ENCODE measurements around the gene MED25. TPM values are rescaled to one million over a fixed set of nuclear protein-coding genes. Genes with fewer than 3 reads are reported as not detected.

The MED25 gene
- total RNA-seq, 1 experiment from 2014 or later: 99.6 TPM

DNA sequence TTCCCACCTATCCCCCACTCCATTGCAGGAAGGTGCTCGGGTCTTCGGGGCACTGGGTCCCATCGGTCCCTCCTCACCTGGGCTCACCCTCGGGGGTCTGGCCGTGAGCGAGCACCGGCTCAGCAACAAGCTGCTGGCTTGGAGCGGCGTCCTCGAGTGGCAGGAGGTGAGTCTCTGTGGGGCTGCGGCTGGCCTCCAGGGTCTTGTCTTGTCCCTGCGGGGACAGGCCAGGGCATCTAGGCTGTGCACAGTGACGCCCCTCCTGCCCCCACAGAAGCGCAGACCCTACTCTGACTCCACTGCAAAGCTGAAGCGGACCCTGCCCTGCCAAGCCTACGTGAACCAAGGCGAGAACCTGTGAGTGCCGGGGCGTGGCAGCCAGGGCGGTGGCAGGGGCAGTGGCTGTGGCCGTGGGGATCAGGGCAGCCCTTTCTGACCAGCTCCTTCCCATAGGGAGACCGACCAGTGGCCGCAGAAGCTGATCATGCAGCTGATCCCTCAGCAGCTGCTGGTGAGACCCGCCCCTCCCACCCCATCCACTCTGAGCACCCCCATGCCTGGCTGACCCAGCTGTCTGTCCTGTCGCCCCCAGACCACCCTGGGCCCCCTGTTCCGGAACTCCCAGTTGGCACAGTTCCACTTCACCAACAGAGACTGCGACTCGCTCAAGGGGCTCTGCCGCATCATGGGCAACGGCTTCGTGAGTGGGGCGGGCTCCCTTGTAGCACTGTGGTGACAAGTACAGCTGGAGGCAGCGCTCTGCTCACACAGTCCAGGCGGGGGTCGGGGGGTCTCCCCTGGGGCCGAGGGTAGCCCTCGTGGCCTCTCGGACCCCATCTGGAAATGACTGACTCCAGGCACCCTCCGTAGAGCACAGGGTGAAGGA lies 36.5 kb downstream of the MED25 start:
- H3K79me2 ChIP-seq (ENCODE audit: low read depth): peaks cover 48% of the 10 kb centered on the region
- no peak for DNase-seq
- TF ChIP-seq EZH2 (IDR thresholded peaks at IDR 0.05; ENCODE audit: low read depth): no peak
- TF ChIP-seq, protein P1, sequence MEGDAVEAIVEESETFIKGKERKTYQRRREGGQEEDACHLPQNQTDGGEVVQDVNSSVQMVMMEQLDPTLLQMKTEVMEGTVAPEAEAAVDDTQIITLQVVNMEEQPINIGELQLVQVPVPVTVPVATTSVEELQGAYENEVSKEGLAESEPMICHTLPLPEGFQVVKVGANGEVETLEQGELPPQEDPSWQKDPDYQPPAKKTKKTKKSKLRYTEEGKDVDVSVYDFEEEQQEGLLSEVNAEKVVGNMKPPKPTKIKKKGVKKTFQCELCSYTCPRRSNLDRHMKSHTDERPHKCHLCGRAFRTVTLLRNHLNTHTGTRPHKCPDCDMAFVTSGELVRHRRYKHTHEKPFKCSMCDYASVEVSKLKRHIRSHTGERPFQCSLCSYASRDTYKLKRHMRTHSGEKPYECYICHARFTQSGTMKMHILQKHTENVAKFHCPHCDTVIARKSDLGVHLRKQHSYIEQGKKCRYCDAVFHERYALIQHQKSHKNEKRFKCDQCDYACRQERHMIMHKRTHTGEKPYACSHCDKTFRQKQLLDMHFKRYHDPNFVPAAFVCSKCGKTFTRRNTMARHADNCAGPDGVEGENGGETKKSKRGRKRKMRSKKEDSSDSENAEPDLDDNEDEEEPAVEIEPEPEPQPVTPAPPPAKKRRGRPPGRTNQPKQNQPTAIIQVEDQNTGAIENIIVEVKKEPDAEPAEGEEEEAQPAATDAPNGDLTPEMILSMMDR (conservative IDR thresholded peaks at IDR 0.05): no peak
- peaks cover 4% of the 10 kb centered on the region; the same call in 1 of the 2 replicates for H3K36me3 ChIP-seq (ENCODE audit: low read depth)
- no peaks in the 10 kb centered on the region for H3K9me2 ChIP-seq (ENCODE audit: insufficient read depth)
- H3K9me3 ChIP-seq (ENCODE audit: insufficient read depth, low read depth): no peaks in the 10 kb centered on the region
- no peaks in the 10 kb centered on the region for H3K27me3 ChIP-seq (ENCODE audit: insufficient read depth, low read depth)
- H3K4me1 ChIP-seq (replicated peaks; ENCODE audit: insufficient read depth): peaks cover 24% of the 10 kb centered on the region
- peaks cover 74% of the 10 kb centered on the region for H4K20me1 ChIP-seq (ENCODE audit: insufficient read depth)
- H3K27ac ChIP-seq: no peak overlapping the region
- H3F3A ChIP-seq (ENCODE audit: insufficient read depth, low read depth): peaks cover 74% of the 10 kb centered on the region
- H3K4me2 ChIP-seq: no peak overlapping the region
- intact Hi-C loops (cut with micrococcal nuclease; ENCODE audit: unreplicated experiment): no loop called here
- ChIA-PET CTCF (no interaction called here), POLR2A (ENCODE audit: unreplicated experiment) (no interaction called here)
- H3K4me3 ChIP-seq: no peak overlapping the region
- H2AFZ ChIP-seq: no peak overlapping the region
- no TSS peak for BruUV-seq (replicated peaks)

DNA sequence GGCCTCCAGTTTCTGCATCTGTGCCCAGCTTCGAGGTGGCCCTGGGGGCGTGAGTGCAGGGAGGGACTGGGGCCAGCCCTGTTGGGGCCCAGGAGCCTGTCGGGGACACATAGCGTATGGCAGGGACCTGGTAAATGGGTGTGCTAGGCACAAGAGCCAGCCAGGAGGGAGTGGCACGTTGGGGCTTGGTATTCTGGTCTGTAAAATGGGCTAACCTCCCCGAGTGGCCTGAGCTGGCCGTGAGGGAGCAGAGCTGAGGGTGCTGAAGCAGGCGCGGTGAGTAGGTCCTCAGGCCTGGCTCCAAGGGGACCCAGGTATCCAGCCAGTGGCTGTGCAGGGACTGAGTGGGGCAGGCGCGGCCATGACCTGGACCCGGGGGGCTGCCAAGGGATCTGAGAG lies 37.2 kb downstream of the MED25 start:
- H3K9me2 ChIP-seq (ENCODE audit: insufficient read depth): no peaks in the 10 kb centered on the region
- peaks cover 41% of the 10 kb centered on the region for H3K79me2 ChIP-seq (ENCODE audit: low read depth)
- no peak for DNase-seq
- intact Hi-C loops (cut with micrococcal nuclease; ENCODE audit: unreplicated experiment): no loop called here
- no peaks in the 10 kb centered on the region for H3K27me3 ChIP-seq (ENCODE audit: insufficient read depth, low read depth)
- TF ChIP-seq EZH2 (IDR thresholded peaks at IDR 0.05; ENCODE audit: low read depth): no peak
- TF ChIP-seq, protein P1 (conservative IDR thresholded peaks at IDR 0.05): no peak
- peaks cover 80% of the 10 kb centered on the region for H4K20me1 ChIP-seq (ENCODE audit: insufficient read depth)
- ChIA-PET POLR2A (ENCODE audit: unreplicated experiment) (no interaction called here), CTCF (no interaction called here)
- H3F3A ChIP-seq (ENCODE audit: insufficient read depth, low read depth): peaks cover 75% of the 10 kb centered on the region
- H3K9me3 ChIP-seq (ENCODE audit: insufficient read depth, low read depth): no peaks in the 10 kb centered on the region
- H2AFZ ChIP-seq: no peak overlapping the region
- BruUV-seq (replicated peaks): no TSS peak
- no peak overlapping the region for H3K4me3 ChIP-seq
- peaks cover 18% of the 10 kb centered on the region for H3K4me1 ChIP-seq (replicated peaks; ENCODE audit: insufficient read depth)
- no peak overlapping the region for H3K27ac ChIP-seq
- H3K36me3 ChIP-seq (ENCODE audit: low read depth): peaks cover 8% of the 10 kb centered on the region; the same call in 1 of the 2 replicates
- no peak overlapping the region for H3K4me2 ChIP-seq

DNA sequence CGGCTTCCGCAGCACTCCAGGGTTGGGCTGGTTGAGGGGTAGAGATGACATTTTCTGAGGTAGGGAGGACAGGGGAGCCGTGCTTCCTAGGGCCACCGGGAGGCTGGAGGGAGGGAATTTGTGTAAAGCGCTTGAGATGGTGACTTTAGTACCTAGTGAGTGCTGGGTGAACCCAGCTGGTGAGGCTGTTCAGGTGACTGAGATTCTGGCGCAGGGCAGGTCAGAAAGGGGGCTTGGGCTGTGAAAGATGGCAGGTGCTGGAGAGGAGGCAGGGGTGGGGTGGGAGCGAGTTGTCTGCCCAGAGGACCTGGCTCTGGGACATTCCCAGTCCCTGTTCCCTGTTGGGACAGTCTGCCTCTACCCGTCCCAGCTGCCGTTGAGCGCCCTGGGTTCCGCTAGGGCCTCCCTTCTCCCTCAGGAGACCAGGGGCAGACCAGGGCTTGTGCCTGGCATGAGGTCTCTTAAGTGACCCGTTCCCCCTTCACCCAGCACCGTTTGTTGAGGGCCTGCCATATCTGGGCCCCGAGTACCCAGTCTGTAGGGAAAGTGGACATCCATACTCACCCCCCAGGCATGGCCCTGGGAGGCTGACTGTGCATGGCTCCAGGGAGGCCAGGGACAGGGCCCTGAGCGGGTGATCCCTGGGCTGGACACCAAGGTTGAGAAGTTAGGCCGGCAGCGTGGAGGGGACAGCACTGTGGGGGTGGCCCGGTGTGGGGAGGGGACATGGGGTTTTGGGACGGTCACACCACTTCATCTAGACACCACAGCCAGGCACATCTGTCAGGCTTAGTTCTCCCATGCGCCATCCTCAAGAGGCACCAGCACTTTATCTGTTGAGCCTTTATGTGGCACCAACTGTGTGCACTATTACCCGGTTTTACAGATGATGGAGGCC lies 37.8 kb downstream of the MED25 start:
- Histone ChIP-seq H3K27ac (no peak overlapping the region), H3K9me2 (ENCODE audit: insufficient read depth) (no peaks in the 10 kb centered on the region), H2AFZ (no peak overlapping the region), H3K79me2 (ENCODE audit: low read depth) (peaks cover 40% of the 10 kb centered on the region), H3F3A (ENCODE audit: insufficient read depth, low read depth) (peaks cover 77% of the 10 kb centered on the region), H3K27me3 (ENCODE audit: insufficient read depth, low read depth) (no peaks in the 10 kb centered on the region), H4K20me1 (ENCODE audit: insufficient read depth) (peaks cover 87% of the 10 kb centered on the region), H3K4me3 (no peak overlapping the region), H3K4me1 (replicated peaks; ENCODE audit: insufficient read depth) (peaks cover 18% of the 10 kb centered on the region), H3K4me2 (no peak overlapping the region), H3K9me3 (ENCODE audit: insufficient read depth, low read depth) (no peaks in the 10 kb centered on the region), H3K36me3 (ENCODE audit: low read depth) (peaks cover 8% of the 10 kb centered on the region)
- no TSS peak for BruUV-seq (replicated peaks)
- no peak for TF ChIP-seq EZH2 (IDR thresholded peaks at IDR 0.05; ENCODE audit: low read depth)
- TF ChIP-seq, protein P1 (conservative IDR thresholded peaks at IDR 0.05): no peak
- no peak for DNase-seq
- ChIA-PET CTCF (no interaction called here), POLR2A (ENCODE audit: unreplicated experiment) (no interaction called here)
- intact Hi-C loops (cut with micrococcal nuclease; ENCODE audit: unreplicated experiment): no loop called here
